ENCODE results near the gene ADAM10.
A peak's percentile ranks its signal among the peaks of the same experiment; 100 is the strongest.

Gene ADAM10

DNA sequence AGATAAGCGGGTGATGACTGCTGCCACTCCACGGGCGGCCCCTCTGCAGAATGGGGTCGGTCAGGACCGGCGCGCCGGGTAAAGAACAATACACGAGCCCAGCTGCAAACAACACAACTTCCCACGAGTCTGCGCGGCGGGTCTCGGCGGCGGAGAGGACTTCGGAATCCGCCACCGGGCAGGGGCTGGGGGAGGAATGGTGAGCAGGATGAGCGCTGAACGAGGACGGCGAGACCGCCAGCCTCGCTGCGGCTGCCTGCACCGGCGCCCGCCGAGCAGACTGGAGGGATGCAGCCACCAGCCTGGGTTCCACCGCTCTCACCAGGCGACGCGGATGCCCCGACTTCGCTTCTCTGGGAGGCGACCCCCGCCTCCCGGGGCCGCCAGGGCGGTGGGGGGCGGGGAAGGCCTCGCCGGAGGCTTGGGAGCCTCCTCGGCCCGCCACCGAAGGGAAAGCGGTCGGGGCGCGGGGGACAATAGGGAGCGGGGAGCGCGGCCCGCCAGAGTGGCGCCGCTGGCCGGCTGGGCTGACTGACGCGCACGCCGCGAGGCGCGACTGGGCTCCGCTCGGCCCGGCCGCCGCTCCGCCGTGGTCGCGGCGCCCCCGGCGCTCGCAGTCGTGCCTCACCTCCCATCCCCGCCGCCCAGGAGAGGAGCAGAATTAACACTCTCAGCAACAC lies 515 bp downstream of the ADAM10 start:
- peak overlapping the region; percentile 82 for H2BK120ac ChIP-seq (ENCODE audit: low read depth, low read length)
- peak overlapping the region; percentile 96 for H2AFZ ChIP-seq (ENCODE audit: low read length)
- no peaks in the 10 kb centered on the region for H3K27me3 ChIP-seq (ENCODE audit: control insufficient read depth in 3 of 3, insufficient read depth in 3 of 3, low read depth in 1 of 3, low read length in 3 of 3)
- peaks cover 1 to 3% of the 10 kb centered on the region in 2 donors for H3K4me1 ChIP-seq (ENCODE audit: control insufficient read depth in 2 of 2, insufficient read depth in 1 of 2, low read depth in 1 of 2, low read length in 2 of 2)
- peaks cover 0 to 4% of the 10 kb centered on the region in 2 donors for H3K36me3 ChIP-seq (replicated peaks in 1 of 2; ENCODE audit: control insufficient read depth in 2 of 2, insufficient read depth in 2 of 2, low read length in 2 of 2)
- H2BK12ac ChIP-seq (ENCODE audit: low read length), result peak overlapping the region; percentile 1
- peak overlapping the region; percentile 49 for H2BK15ac ChIP-seq (ENCODE audit: low read length)
- H3K4me3 ChIP-seq (ENCODE audit: low read length in 2 of 2), result peak overlapping the region; percentile 92 to 93
- H3K14ac ChIP-seq (ENCODE audit: low read length), result peak overlapping the region; percentile 87
- peak; percentile 62 for DNase-seq (ENCODE audit: low spot score)
- peak overlapping the region; percentile 15 for H3K23ac ChIP-seq (ENCODE audit: low read depth, low read length, poor library complexity)
- no peak overlapping the region for H3K4ac ChIP-seq (ENCODE audit: low read length)
- no CpG with 5 or more reads among the region's 81 CpGs for WGBS, 2 donors (ENCODE audit: extremely low coverage in 2 of 2, insufficient read length in 2 of 2, insufficient replicate concordance in 1 of 2)
- H3K18ac ChIP-seq (ENCODE audit: low read length), result peak overlapping the region; percentile 99
- H2AK5ac ChIP-seq (ENCODE audit: low read depth, low read length), result peak overlapping the region; percentile 74
- H3K9me3 ChIP-seq (replicated peaks in 1 of 2; ENCODE audit: control insufficient read depth in 2 of 2, insufficient read depth in 1 of 2, low read depth in 1 of 2, low read length in 2 of 2), result peaks cover 0 to 3% of the 10 kb centered on the region in 2 donors
- peak overlapping the region; percentile 82 for H3K4me2 ChIP-seq (ENCODE audit: insufficient read depth, low read length, poor library complexity, severe bottlenecking)
- H3K79me1 ChIP-seq (ENCODE audit: low read depth, low read length), result no peaks in the 10 kb centered on the region
- H3K27ac ChIP-seq (replicated peaks; ENCODE audit: low read length), result peak overlapping the region; percentile 96
- peak overlapping the region; percentile 99 for H2BK5ac ChIP-seq (ENCODE audit: low read length)
- H3K9ac ChIP-seq (ENCODE audit: low read depth, low read length, poor library complexity), result peak overlapping the region; percentile 92
- peak overlapping the region; percentile 89 for H4K91ac ChIP-seq (ENCODE audit: low read depth, low read length, poor library complexity)
- no peak overlapping the region for H4K8ac ChIP-seq (ENCODE audit: low read depth, low read length)

DNA sequence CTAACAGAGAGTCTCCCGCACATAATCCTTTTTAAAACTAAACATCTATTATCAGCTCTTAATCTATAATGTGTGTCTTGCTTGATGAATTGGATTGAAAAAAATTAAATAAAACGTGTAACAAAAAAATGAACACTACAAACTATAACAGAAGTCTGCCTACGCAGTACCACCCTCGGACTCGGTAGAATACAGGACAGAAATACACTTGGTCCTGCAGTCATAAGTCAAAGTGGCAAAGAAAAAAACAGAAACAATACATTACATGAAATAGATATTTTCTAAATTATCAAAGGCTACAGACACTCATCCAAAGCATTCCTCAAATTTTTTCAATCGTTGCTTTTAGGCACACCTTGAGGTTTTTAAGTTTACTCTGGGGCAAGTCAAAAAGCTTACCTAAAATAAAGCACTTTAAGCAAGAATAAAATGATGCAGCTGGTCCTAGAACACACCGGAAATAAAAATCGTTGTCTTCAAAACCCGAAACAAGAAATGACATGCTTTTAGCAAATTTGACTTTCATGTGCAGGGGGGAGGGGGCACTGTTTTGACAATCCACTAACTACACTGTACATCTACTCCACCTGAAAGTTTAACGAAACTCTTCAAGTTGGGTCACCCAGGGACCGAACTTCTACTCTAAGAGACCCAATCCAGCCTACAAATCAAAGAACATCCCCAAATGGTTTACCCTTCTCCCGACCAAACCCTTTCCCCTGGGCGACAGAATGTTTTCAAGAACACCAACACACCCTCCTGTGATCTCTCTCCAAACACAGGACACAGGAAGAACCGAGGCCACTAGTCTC lies 1.3 kb downstream of the ADAM10 start:
- Histone ChIP-seq H2AFZ (ENCODE audit: low read length) (peak overlapping the region; percentile 96), H3K9me3 (replicated peaks in 1 of 2; ENCODE audit: control insufficient read depth in 2 of 2, insufficient read depth in 1 of 2, low read depth in 1 of 2, low read length in 2 of 2) (peaks cover 0 to 3% of the 10 kb centered on the region in 2 donors), H3K4me3 (ENCODE audit: low read length in 2 of 2) (peak overlapping the region; percentile 92 to 93), H3K23ac (ENCODE audit: low read depth, low read length, poor library complexity) (peak overlapping the region; percentile 15), H3K27me3 (ENCODE audit: control insufficient read depth in 3 of 3, insufficient read depth in 3 of 3, low read depth in 1 of 3, low read length in 3 of 3) (no peaks in the 10 kb centered on the region), H3K4me2 (ENCODE audit: insufficient read depth, low read length, poor library complexity, severe bottlenecking) (peak overlapping the region; percentile 82), H3K36me3 (replicated peaks in 1 of 2; ENCODE audit: control insufficient read depth in 2 of 2, insufficient read depth in 2 of 2, low read length in 2 of 2) (peaks cover 0 to 4% of the 10 kb centered on the region in 2 donors), H3K79me1 (ENCODE audit: low read depth, low read length) (no peaks in the 10 kb centered on the region), H3K18ac (ENCODE audit: low read length) (peak overlapping the region; percentile 99), H2AK5ac (ENCODE audit: low read depth, low read length) (no peak overlapping the region), H4K91ac (ENCODE audit: low read depth, low read length, poor library complexity) (no peak overlapping the region), H2BK15ac (ENCODE audit: low read length) (peak overlapping the region; percentile 49), H3K14ac (ENCODE audit: low read length) (peak overlapping the region; percentile 87), H2BK120ac (ENCODE audit: low read depth, low read length) (no peak overlapping the region), H3K27ac (replicated peaks; ENCODE audit: low read length) (peak overlapping the region; percentile 96), H2BK5ac (ENCODE audit: low read length) (peak overlapping the region; percentile 99), H3K9ac (ENCODE audit: low read depth, low read length, poor library complexity) (peak overlapping the region; percentile 92), H4K8ac (ENCODE audit: low read depth, low read length) (no peak overlapping the region), H3K4me1 (ENCODE audit: control insufficient read depth in 2 of 2, insufficient read depth in 1 of 2, low read depth in 1 of 2, low read length in 2 of 2) (peaks cover 1 to 3% of the 10 kb centered on the region in 2 donors), H2BK12ac (ENCODE audit: low read length) (no peak overlapping the region), H3K4ac (ENCODE audit: low read length) (no peak overlapping the region)
- no CpG with 5 or more reads among the region's 14 CpGs for WGBS, 2 donors (ENCODE audit: extremely low coverage in 2 of 2, insufficient read length in 2 of 2, insufficient replicate concordance in 1 of 2)
- no peak for DNase-seq (ENCODE audit: low spot score)

DNA sequence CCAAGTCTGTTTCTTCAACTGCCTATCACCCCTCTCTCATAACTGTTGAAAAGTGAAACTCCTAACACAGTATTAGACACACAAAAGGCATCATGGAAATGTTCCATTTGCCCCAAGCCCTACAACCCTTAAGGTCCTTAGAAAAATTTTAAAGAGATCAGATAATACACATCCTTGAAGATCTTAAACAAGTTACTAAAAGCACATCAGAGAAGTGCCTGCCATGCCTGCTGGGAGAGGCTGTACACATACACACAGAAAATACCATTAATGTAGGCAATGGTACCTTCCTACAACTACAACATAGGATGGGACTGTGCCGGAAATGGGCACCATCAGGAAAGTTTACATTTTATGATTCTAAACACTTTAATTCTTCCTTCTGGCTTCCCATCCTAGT lies 3.3 kb downstream of the ADAM10 start:
- Histone ChIP-seq H4K91ac (ENCODE audit: low read depth, low read length, poor library complexity) (no peak overlapping the region), H4K8ac (ENCODE audit: low read depth, low read length) (no peak overlapping the region), H3K18ac (ENCODE audit: low read length) (no peak overlapping the region), H2AK5ac (ENCODE audit: low read depth, low read length) (no peak overlapping the region), H2BK5ac (ENCODE audit: low read length) (no peak overlapping the region), H3K4ac (ENCODE audit: low read length) (no peak overlapping the region), H3K4me2 (ENCODE audit: insufficient read depth, low read length, poor library complexity, severe bottlenecking) (no peak overlapping the region), H3K23ac (ENCODE audit: low read depth, low read length, poor library complexity) (no peak overlapping the region), H2BK120ac (ENCODE audit: low read depth, low read length) (no peak overlapping the region), H2BK12ac (ENCODE audit: low read length) (no peak overlapping the region), H2BK15ac (ENCODE audit: low read length) (no peak overlapping the region), H3K27ac (replicated peaks; ENCODE audit: low read length) (no peak overlapping the region), H3K9ac (ENCODE audit: low read depth, low read length, poor library complexity) (no peak overlapping the region), H3K9me3 (replicated peaks in 1 of 2; ENCODE audit: control insufficient read depth in 2 of 2, insufficient read depth in 1 of 2, low read depth in 1 of 2, low read length in 2 of 2) (peaks cover 0 to 3% of the 10 kb centered on the region in 2 donors), H3K4me1 (ENCODE audit: control insufficient read depth in 2 of 2, insufficient read depth in 1 of 2, low read depth in 1 of 2, low read length in 2 of 2) (peaks cover 3 to 5% of the 10 kb centered on the region in 2 donors), H3K79me1 (ENCODE audit: low read depth, low read length) (peaks cover 2% of the 10 kb centered on the region), H2AFZ (ENCODE audit: low read length) (no peak overlapping the region), H3K14ac (ENCODE audit: low read length) (no peak overlapping the region), H3K4me3 (ENCODE audit: low read length in 2 of 2) (no peak overlapping the region), H3K27me3 (ENCODE audit: control insufficient read depth in 3 of 3, insufficient read depth in 3 of 3, low read depth in 1 of 3, low read length in 3 of 3) (no peaks in the 10 kb centered on the region), H3K36me3 (replicated peaks in 1 of 2; ENCODE audit: control insufficient read depth in 2 of 2, insufficient read depth in 2 of 2, low read length in 2 of 2) (peaks cover 0 to 4% of the 10 kb centered on the region in 2 donors)
- no peak for DNase-seq (ENCODE audit: low spot score)
- no CpG with 5 or more reads among the region's 1 CpG for WGBS, 2 donors (ENCODE audit: extremely low coverage in 2 of 2, insufficient read length in 2 of 2, insufficient replicate concordance in 1 of 2)
